ENCODE measurements around the gene N4BP2.

Gene N4BP2

DNA sequence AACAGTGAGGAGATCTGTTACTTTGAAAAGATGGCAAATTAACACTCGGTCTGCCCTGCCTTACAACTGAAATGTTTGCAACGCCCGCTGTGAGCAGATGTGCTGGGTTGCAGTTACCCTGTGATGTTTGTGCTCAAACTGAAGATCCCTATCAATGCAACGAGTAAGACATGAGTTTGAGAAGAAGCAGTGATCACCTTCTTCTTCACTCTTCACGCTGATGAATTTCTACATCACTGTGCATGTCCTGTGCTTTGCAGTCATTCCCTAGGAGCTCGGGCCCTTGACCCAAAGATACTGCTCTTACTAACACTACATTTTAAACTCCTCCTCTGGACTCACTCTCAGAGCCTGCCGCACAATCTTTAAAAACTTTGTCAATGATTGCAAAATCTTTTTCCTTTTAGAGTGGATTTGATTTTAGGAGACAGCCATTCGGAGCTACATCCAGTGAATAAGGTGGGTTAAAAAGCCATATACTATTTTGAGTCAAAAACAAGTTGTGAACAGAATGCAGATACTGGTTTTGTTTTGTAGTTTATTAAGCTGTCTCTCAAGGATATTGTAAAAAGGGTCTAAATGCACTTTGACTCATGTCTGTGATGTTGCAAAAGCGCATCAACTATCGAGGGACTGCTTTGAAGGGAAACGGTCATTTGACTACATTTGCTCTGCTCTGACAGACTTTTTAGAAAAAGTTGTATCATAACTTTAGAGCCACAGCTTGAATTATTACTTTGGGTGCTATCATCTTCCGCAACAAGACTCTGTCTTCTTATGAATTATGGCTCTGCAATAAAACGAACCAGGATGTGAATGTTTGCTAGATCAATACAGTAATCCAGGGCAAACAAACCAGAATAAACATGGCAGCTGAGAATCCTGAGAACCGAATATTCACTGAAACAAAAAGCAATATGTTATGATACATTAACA, 134.5 kb downstream of the N4BP2 start:
- Histone ChIP-seq H3K36me3 (ENCODE audit: insufficient read depth, low read length) (peaks cover 24% of the 10 kb centered on the region), H3K4me2 (ENCODE audit: low read length) (peak overlapping the region; percentile 86), H2AFZ (ENCODE audit: low read length) (no peak overlapping the region), H3K4me3 (ENCODE audit: low read depth, low read length, poor library complexity, severe bottlenecking) (peak overlapping the region; percentile 82), H3F3A (ENCODE audit: insufficient read depth, low read length) (peaks cover 10% of the 10 kb centered on the region), H4K20me1 (ENCODE audit: insufficient read depth, low read length) (no peaks in the 10 kb centered on the region), H3K79me2 (ENCODE audit: insufficient read depth, low read length) (peaks cover 51% of the 10 kb centered on the region), H3K9ac (ENCODE audit: low read length) (peak overlapping the region; percentile 99), H3K27me3 (ENCODE audit: insufficient read depth, low read length) (no peaks in the 10 kb centered on the region), H3K9me3 (ENCODE audit: low read length) (no peaks in the 10 kb centered on the region), H3K9me2 (ENCODE audit: low read depth, low read length) (no peaks in the 10 kb centered on the region), H3K4me1 (ENCODE audit: insufficient read depth, low read length, severe bottlenecking) (peaks cover 77% of the 10 kb centered on the region), H3K27ac (ENCODE audit: low read depth, low read length, poor library complexity, severe bottlenecking) (peak overlapping the region; percentile 100)
- no peak for TF ChIP-seq EZH2 (IDR thresholded peaks at IDR 0.05; ENCODE audit: borderline replicate concordance, low read length)
- TF ChIP-seq, protein P1, sequence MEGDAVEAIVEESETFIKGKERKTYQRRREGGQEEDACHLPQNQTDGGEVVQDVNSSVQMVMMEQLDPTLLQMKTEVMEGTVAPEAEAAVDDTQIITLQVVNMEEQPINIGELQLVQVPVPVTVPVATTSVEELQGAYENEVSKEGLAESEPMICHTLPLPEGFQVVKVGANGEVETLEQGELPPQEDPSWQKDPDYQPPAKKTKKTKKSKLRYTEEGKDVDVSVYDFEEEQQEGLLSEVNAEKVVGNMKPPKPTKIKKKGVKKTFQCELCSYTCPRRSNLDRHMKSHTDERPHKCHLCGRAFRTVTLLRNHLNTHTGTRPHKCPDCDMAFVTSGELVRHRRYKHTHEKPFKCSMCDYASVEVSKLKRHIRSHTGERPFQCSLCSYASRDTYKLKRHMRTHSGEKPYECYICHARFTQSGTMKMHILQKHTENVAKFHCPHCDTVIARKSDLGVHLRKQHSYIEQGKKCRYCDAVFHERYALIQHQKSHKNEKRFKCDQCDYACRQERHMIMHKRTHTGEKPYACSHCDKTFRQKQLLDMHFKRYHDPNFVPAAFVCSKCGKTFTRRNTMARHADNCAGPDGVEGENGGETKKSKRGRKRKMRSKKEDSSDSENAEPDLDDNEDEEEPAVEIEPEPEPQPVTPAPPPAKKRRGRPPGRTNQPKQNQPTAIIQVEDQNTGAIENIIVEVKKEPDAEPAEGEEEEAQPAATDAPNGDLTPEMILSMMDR (IDR thresholded peaks at IDR 0.05; ENCODE audit: low read length): no peak

- H3K4me1 ChIP-seq (ENCODE audit: insufficient read depth, low read length, severe bottlenecking): peaks cover 67% of the 10 kb centered on the region
- H3K79me2 ChIP-seq (ENCODE audit: insufficient read depth, low read length): peaks cover 63% of the 10 kb centered on the region
- H3K9me2 ChIP-seq (ENCODE audit: low read depth, low read length): no peaks in the 10 kb centered on the region
- peaks cover 33% of the 10 kb centered on the region for H3K36me3 ChIP-seq (ENCODE audit: insufficient read depth, low read length)
- no peaks in the 10 kb centered on the region for H3K27me3 ChIP-seq (ENCODE audit: insufficient read depth, low read length)
- peaks cover 10% of the 10 kb centered on the region for H3F3A ChIP-seq (ENCODE audit: insufficient read depth, low read length)
- H3K4me2 ChIP-seq (ENCODE audit: low read length): peak overlapping the region; percentile 86
- H4K20me1 ChIP-seq (ENCODE audit: insufficient read depth, low read length): no peaks in the 10 kb centered on the region
- no peak overlapping the region for H2AFZ ChIP-seq (ENCODE audit: low read length)
- H3K4me3 ChIP-seq (ENCODE audit: low read depth, low read length, poor library complexity, severe bottlenecking): peak overlapping the region; percentile 82
- peak overlapping the region; percentile 100 for H3K27ac ChIP-seq (ENCODE audit: low read depth, low read length, poor library complexity, severe bottlenecking)
- no peaks in the 10 kb centered on the region for H3K9me3 ChIP-seq (ENCODE audit: low read length)
- TF ChIP-seq EZH2 (IDR thresholded peaks at IDR 0.05; ENCODE audit: borderline replicate concordance, low read length): no peak
- TF ChIP-seq, protein P1 (IDR thresholded peaks at IDR 0.05; ENCODE audit: low read length): no peak
- peak overlapping the region; percentile 99 for H3K9ac ChIP-seq (ENCODE audit: low read length)
These were observed 135.7 kb downstream of the N4BP2 start for GRCh38 chr4:40192114-40193015.

DNA sequence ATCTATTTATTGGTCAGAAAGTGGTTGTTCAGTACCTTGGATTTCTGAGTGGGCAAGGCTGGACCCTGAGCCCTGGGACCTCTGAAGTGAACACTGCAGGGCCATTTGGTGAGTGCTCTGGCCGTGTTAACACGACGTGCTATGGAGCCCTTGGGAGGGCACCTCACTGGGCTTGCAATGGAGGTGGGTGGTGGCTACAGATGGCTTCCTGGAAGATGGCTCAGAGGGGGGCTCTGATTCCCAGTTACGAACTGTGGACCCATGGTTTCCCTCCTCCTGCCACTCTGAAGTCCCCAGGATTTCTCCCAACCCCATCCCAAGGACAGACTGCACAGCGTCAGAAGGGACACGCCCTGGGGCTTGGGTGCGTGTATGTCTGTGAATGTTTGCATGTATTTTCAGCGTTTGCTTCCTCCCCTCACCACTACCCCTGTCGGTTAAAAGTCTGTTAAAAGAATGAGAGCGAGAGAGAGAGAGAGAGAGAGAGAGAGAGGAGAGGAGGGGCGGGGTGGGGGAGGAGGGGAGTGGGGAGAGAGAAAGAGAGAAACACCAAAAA, 136.4 kb downstream of the N4BP2 start:
- Histone ChIP-seq H3F3A (ENCODE audit: insufficient read depth, low read length) (peaks cover 10% of the 10 kb centered on the region), H3K4me1 (ENCODE audit: insufficient read depth, low read length, severe bottlenecking) (peaks cover 60% of the 10 kb centered on the region), H4K20me1 (ENCODE audit: insufficient read depth, low read length) (no peaks in the 10 kb centered on the region), H3K27me3 (ENCODE audit: insufficient read depth, low read length) (no peaks in the 10 kb centered on the region), H3K27ac (ENCODE audit: low read depth, low read length, poor library complexity, severe bottlenecking) (peak overlapping the region; percentile 100), H3K4me2 (ENCODE audit: low read length) (peak overlapping the region; percentile 86), H2AFZ (ENCODE audit: low read length) (no peak overlapping the region), H3K36me3 (ENCODE audit: insufficient read depth, low read length) (peaks cover 40% of the 10 kb centered on the region), H3K9me2 (ENCODE audit: low read depth, low read length) (no peaks in the 10 kb centered on the region), H3K79me2 (ENCODE audit: insufficient read depth, low read length) (peaks cover 70% of the 10 kb centered on the region), H3K4me3 (ENCODE audit: low read depth, low read length, poor library complexity, severe bottlenecking) (peak overlapping the region; percentile 82), H3K9me3 (ENCODE audit: low read length) (no peaks in the 10 kb centered on the region), H3K9ac (ENCODE audit: low read length) (peak overlapping the region; percentile 99)
- TF ChIP-seq EZH2 (IDR thresholded peaks at IDR 0.05; ENCODE audit: borderline replicate concordance, low read length): no peak
- TF ChIP-seq, protein P1 (IDR thresholded peaks at IDR 0.05; ENCODE audit: low read length): 0 out of 2 replicates have a peak, but pooled peaks have one; percentile 1

Data from OCI-LY1 (cell line).